MM.1S (cell line): ENCODE data around the gene PRR18.

ENCODE experiments used
- DNase-seq: peaks from one replicate; pipeline ENCODE4 v3.0.0-alpha.2; 2015
- H2AFZ ChIP-seq: fragments of 300-600 bp; sonication (generic); 2 replicates; pipeline ENCODE4 v1.6.0; 2016; ENCODE audit warnings: antibody characterized with exemption, low read length
- H3F3A ChIP-seq: fragments of 300-600 bp; sonication (generic); 2 replicates; pipeline ENCODE4 v1.6.1; 2016; ENCODE audit warnings: mild to moderate bottlenecking, antibody characterized with exemption, low read length, moderate library complexity, mixed read lengths; ENCODE audit not compliant: insufficient read depth
- H3K27ac ChIP-seq: fragments of 300-600 bp; sonication (generic); 2 replicates; pipeline ENCODE4 v1.5.1; 2016; ENCODE audit warnings: mild to moderate bottlenecking, low read length
- H3K27me3 ChIP-seq: fragments of 300-600 bp; sonication (generic); replicated peaks from 2 replicates; pipeline ENCODE4 v1.6.0; 2016; ENCODE audit warnings: low read length; ENCODE audit not compliant: insufficient read depth
- H3K36me3 ChIP-seq: fragments of 300-600 bp; sonication (generic); replicated peaks from 2 replicates; pipeline ENCODE4 v1.6.1; 2016; ENCODE audit warnings: mild to moderate bottlenecking, low read length, mixed read lengths; ENCODE audit not compliant: insufficient read depth
- H3K4me1 ChIP-seq: fragments of 300-600 bp; sonication (generic); 2 replicates; pipeline ENCODE4 v1.6.1; 2016; ENCODE audit warnings: low read length, mixed read lengths
- H3K4me2 ChIP-seq: fragments of 300-600 bp; sonication (generic); 2 replicates; pipeline ENCODE4 v1.6.0; 2016; ENCODE audit warnings: low read depth, low read length
- H3K4me3 ChIP-seq: fragments of 300-600 bp; sonication (generic); 2 replicates; pipeline ENCODE4 v1.5.1; 2016; ENCODE audit warnings: low read length, mixed read lengths
- H3K79me2 ChIP-seq: fragments of 300-600 bp; sonication (generic); 2 replicates; pipeline ENCODE4 v1.6.1; 2016; ENCODE audit warnings: mixed run types, low read length, mixed read lengths
- H3K9ac ChIP-seq: fragments of 300-600 bp; sonication (generic); 2 replicates; pipeline ENCODE4 v1.6.1; 2016; ENCODE audit warnings: low read length, mixed read lengths
- H3K9me2 ChIP-seq: fragments of 300-600 bp; sonication (generic); replicated peaks from 2 replicates; pipeline ENCODE4 v1.6.1; 2016; ENCODE audit warnings: mild to moderate bottlenecking, low read length, mixed read lengths; ENCODE audit not compliant: insufficient read depth
- H3K9me3 ChIP-seq: fragments of 300-600 bp; sonication (generic); replicated peaks from 2 replicates; pipeline ENCODE4 v1.6.1; 2016; ENCODE audit warnings: mild to moderate bottlenecking, low read length, mixed read lengths; ENCODE audit not compliant: insufficient read depth
- H4K20me1 ChIP-seq: fragments of 300-600 bp; sonication (generic); 2 replicates; pipeline ENCODE4 v1.6.1; 2016; ENCODE audit warnings: mild to moderate bottlenecking, low read length, moderate library complexity, mixed read lengths; ENCODE audit not compliant: insufficient read depth
- EZH2 ChIP-seq: fragments of 300-600 bp; sonication (generic); optimal IDR thresholded peaks from 2 replicates; pipeline ENCODE3; 2017; ENCODE audit warnings: low read depth, mild to moderate bottlenecking, antibody characterized with exemption, low read length, mixed read lengths
- EZH2phosphoT487 ChIP-seq: fragments of 300-600 bp; sonication (generic); IDR thresholded peaks from 2 replicates; pipeline ENCODE4 v1.6.1; 2018; ENCODE audit warnings: antibody characterized with exemption, low read length
- TF ChIP-seq, protein P1 (sequence below): fragments of 300-600 bp; sonication (generic); IDR thresholded peaks from 2 replicates; pipeline ENCODE4 v1.5.1; 2016; ENCODE audit warnings: antibody characterized with exemption, low read length, mixed read lengths

The PRR18 gene

DNA sequence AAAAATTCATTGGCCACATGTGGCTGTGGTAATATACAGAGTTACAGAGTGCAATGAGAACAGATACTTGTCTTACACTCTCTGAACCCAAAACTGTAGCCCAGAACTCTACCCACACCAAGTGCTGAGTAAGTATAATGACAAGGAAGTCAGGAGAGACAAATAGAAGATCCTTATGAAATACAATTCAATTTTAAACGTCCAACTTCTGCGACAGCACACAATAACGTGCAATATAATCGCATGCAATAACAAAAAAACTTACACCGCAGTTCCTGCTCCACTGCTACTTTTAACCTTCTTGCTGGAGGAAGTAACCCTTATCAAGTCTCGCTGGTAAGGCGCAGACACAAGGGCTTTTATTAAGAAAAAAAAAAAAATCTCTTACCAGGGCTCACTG lies 33.3 kb upstream of the PRR18 start:
- Histone ChIP-seq H3K27ac (no peak overlapping the region), H3K4me1 (no peaks in the 10 kb centered on the region), H3K4me3 (peak overlapping the region; percentile 87), H3F3A (peaks cover 6% of the 10 kb centered on the region; the same call in 1 of the 2 replicates), H3K9me2 (no peaks in the 10 kb centered on the region), H3K79me2 (peaks cover 54% of the 10 kb centered on the region), H2AFZ (no peak overlapping the region), H3K27me3 (no peaks in the 10 kb centered on the region), H3K9ac (peak overlapping the region; percentile 97; the same call in 1 of the 2 replicates), H3K4me2 (peak overlapping the region; percentile 78), H3K9me3 (no peaks in the 10 kb centered on the region), H4K20me1 (no peaks in the 10 kb centered on the region), H3K36me3 (no peaks in the 10 kb centered on the region)
- DNase-seq: no peak
- TF ChIP-seq EZH2phosphoT487: no peak
- TF ChIP-seq, protein P1, sequence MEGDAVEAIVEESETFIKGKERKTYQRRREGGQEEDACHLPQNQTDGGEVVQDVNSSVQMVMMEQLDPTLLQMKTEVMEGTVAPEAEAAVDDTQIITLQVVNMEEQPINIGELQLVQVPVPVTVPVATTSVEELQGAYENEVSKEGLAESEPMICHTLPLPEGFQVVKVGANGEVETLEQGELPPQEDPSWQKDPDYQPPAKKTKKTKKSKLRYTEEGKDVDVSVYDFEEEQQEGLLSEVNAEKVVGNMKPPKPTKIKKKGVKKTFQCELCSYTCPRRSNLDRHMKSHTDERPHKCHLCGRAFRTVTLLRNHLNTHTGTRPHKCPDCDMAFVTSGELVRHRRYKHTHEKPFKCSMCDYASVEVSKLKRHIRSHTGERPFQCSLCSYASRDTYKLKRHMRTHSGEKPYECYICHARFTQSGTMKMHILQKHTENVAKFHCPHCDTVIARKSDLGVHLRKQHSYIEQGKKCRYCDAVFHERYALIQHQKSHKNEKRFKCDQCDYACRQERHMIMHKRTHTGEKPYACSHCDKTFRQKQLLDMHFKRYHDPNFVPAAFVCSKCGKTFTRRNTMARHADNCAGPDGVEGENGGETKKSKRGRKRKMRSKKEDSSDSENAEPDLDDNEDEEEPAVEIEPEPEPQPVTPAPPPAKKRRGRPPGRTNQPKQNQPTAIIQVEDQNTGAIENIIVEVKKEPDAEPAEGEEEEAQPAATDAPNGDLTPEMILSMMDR: no peak
- no peak for TF ChIP-seq EZH2

DNA sequence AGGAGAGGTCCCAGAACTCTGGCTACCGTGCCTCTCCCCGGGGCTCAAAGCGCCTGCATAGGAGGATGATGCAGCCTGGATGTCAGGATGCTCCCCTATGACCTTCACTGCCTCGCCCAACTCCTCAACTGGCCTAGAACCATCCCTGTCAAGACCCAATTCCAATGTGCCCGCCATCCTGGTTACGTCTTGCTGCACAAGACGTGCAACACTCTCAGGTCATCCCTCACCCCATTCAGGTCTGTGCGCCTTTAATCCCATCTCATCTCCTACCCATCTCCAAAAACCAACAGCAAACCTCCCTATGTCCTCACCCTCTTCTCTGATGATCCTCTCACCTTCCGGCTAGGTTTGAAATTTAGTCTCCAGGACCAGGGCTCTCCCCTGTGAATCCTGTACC lies 30.7 kb upstream of the PRR18 start:
- Histone ChIP-seq H3K9ac (no peak overlapping the region), H3K9me2 (no peaks in the 10 kb centered on the region), H4K20me1 (no peaks in the 10 kb centered on the region), H3K36me3 (no peaks in the 10 kb centered on the region), H3K4me1 (peaks cover 9% of the 10 kb centered on the region; the same call in 1 of the 2 replicates), H3K9me3 (no peaks in the 10 kb centered on the region), H3K79me2 (peaks cover 55% of the 10 kb centered on the region), H3F3A (peaks cover 8% of the 10 kb centered on the region; the same call in 1 of the 2 replicates), H3K4me2 (no peak overlapping the region), H2AFZ (no peak overlapping the region), H3K4me3 (no peak overlapping the region), H3K27me3 (no peaks in the 10 kb centered on the region), H3K27ac (no peak overlapping the region)
- TF ChIP-seq EZH2 (no peak), EZH2phosphoT487 (no peak)
- TF ChIP-seq, protein P1: no peak
- no peak for DNase-seq

DNA sequence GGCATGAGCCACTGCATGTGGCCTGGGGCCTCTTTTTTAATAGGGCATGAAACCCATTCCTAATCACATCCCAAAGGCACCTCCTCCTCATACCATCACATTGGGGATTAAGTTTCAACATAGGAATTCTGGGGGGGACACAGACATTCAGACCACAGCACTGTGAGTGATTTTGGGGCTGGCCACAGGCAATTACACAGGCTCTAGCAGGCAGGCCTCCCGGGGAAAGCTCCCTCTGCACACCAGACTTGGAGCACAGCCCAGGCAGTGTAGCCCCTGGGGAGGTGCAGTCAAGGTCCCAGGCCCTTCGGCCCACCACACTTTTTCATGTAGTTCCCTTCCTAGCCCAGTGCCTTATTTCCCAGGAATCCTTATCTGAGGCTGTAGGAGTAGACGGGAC lies 28.7 kb upstream of the PRR18 start:
- H2AFZ ChIP-seq: no peak overlapping the region
- 0 out of 2 replicates have a peak, but pooled peaks cover 4% of the 10 kb centered on the region for H3F3A ChIP-seq
- no peak overlapping the region for H3K9ac ChIP-seq
- no peaks in the 10 kb centered on the region for H3K36me3 ChIP-seq
- no peaks in the 10 kb centered on the region for H3K9me2 ChIP-seq
- TF ChIP-seq, protein P1: no peak
- TF ChIP-seq EZH2 (no peak), EZH2phosphoT487 (no peak)
- H3K4me3 ChIP-seq: no peak overlapping the region
- H3K27me3 ChIP-seq: no peaks in the 10 kb centered on the region
- peaks cover 17% of the 10 kb centered on the region for H3K4me1 ChIP-seq
- no peaks in the 10 kb centered on the region for H3K9me3 ChIP-seq
- DNase-seq: no peak
- peaks cover 68% of the 10 kb centered on the region for H3K79me2 ChIP-seq
- H3K4me2 ChIP-seq: no peak overlapping the region
- H3K27ac ChIP-seq: no peak overlapping the region
- no peaks in the 10 kb centered on the region for H4K20me1 ChIP-seq
